H1 (cell line): ENCODE measurements around the gene DCANP1. TPM values are rescaled to one million over a fixed set of nuclear protein-coding genes. Genes with fewer than 3 reads are reported as not detected.

Experiments
- BCL11A ChIP-seq, 2 experiments: IDR thresholded peaks; one replicate each; pipeline ENCODE4 v1.6.1; 2011; ENCODE audit warnings: low read depth in 2 of 2, low read length in 2 of 2, mild to moderate bottlenecking in 2 of 2
- CEBPB ChIP-seq: IDR thresholded peaks from 2 replicates; pipeline ENCODE4 v1.6.1; 2012; ENCODE audit warnings: low read depth, low read length
- CHD1 ChIP-seq: IDR thresholded peaks from 2 replicates; pipeline ENCODE4 v1.6.1; 2012; ENCODE audit warnings: low read depth, low read length, improper control_type of control experiment
- EGR1 ChIP-seq: IDR thresholded peaks from 2 replicates; pipeline ENCODE4 v1.6.1; 2011; ENCODE audit warnings: low read depth, low read length, borderline replicate concordance
- EZH2 ChIP-seq: fragments of 200-600 bp; sonication (generic); IDR thresholded peaks from 2 replicates; pipeline ENCODE4 v1.7.1; 2012; ENCODE audit warnings: low read depth, mild to moderate bottlenecking, moderate library complexity, low read length, inconsistent platforms; ENCODE audit not compliant: severe bottlenecking
- KDM4A ChIP-seq: IDR thresholded peaks from one replicate; pipeline ENCODE4 v1.7.1; 2012; ENCODE audit warnings: low read depth, mild to moderate bottlenecking, moderate library complexity, low read length, inconsistent platforms; ENCODE audit not compliant: severe bottlenecking
- RBBP5 ChIP-seq: IDR thresholded peaks from 2 replicates; pipeline ENCODE4 v1.7.1; 2012; ENCODE audit warnings: low read depth, mild to moderate bottlenecking, inconsistent platforms, low read length, moderate library complexity, borderline replicate concordance
- RNF2 ChIP-seq: fragments of 200-900, 300-1000 bp; sonication (generic); IDR thresholded peaks from 2 replicates; pipeline ENCODE4 v1.7.1; 2016; ENCODE audit warnings: borderline replicate concordance, low read depth, mild to moderate bottlenecking, antibody characterized with exemption, low read length; ENCODE audit not compliant: poor library complexity, severe bottlenecking; ENCODE audit errors: missing control alignments
- RXRA ChIP-seq: IDR thresholded peaks from 2 replicates; pipeline ENCODE4 v1.6.1; 2011; ENCODE audit warnings: low read depth, mild to moderate bottlenecking, low read length, moderate library complexity; ENCODE audit not compliant: insufficient read depth
- SIX5 ChIP-seq: IDR thresholded peaks from 2 replicates; pipeline ENCODE4 v1.6.1; 2011; ENCODE audit warnings: mild to moderate bottlenecking, low read depth, low read length
- TAF7 ChIP-seq: optimal IDR thresholded peaks from 2 replicates; pipeline ENCODE3; 2011; ENCODE audit warnings: low read depth, mild to moderate bottlenecking, inconsistent platforms, low read length, moderate library complexity, borderline replicate concordance
- TBP ChIP-seq: IDR thresholded peaks from 2 replicates; pipeline ENCODE4 v1.6.1; 2011; ENCODE audit warnings: low read depth, low read length, improper control_type of control experiment
- YY1 ChIP-seq: IDR thresholded peaks from 2 replicates; pipeline ENCODE4 v1.6.1; 2011; ENCODE audit warnings: low read depth, mild to moderate bottlenecking, low read length
- polyA plus RNA-seq, 7 experiments: library from polyadenylated mRNA; depleted of rRNA in 3 of 7; stranded (reverse) in 5 of 7; unstranded in 2 of 7; fragments of >200 nt in 5 of 7; fragments of 200-250 nt in 2 of 7; gene quantifications; 1 replicate in 5 of 7; 2 replicates in 1 of 7; 4 replicates in 1 of 7; pipeline versions ENCODE4 v1.2.1 to v1.2.3, GENCODE V29; 2011 to 2013; ENCODE audit warnings: missing spikeins in 2 of 7, mixed read lengths in 2 of 7
- total RNA-seq: library from RNA; stranded (reverse); fragmentation: NEBNext Ultra II Directional; extraction: Animal tissue kit (Norgen Biotek cat#: 25700); gene quantifications from 2 replicates; pipeline ENCODE4 v1.2.1, GENCODE V29; 2021
- TF ChIP-seq, protein P1 (sequence below): IDR thresholded peaks from 2 replicates; pipeline ENCODE4 v1.6.1; 2012; ENCODE audit warnings: low read length, inconsistent platforms
- TF ChIP-seq, protein P2 (sequence below), 3 experiments: IDR thresholded peaks; 1 replicate in 2 of 3; 2 replicates in 1 of 3; pipeline versions ENCODE4 v1.5.1 to v1.6.1; 2011; ENCODE audit warnings: low read length in 3 of 3, mild to moderate bottlenecking in 3 of 3, inconsistent platforms in 2 of 3, low read depth in 1 of 3, moderate library complexity in 1 of 3; ENCODE audit not compliant: insufficient read depth in 1 of 3; ENCODE audit errors: control extremely low read depth in 1 of 3
- TF ChIP-seq, protein P3 (sequence below): IDR thresholded peaks from 2 replicates; pipeline ENCODE4 v1.6.1; 2011; ENCODE audit warnings: low read depth, mild to moderate bottlenecking, low read length; ENCODE audit not compliant: insufficient read depth
- TF ChIP-seq, protein P4 (sequence below): IDR thresholded peaks from 2 replicates; pipeline ENCODE4 v1.6.1; 2012; ENCODE audit warnings: inconsistent platforms

The DCANP1 gene
- total and polyA plus RNA-seq, 2 of the 8 experiments (the other 6 are each of a cell fraction or from before 2014, with no cell fraction given) = not detected

DNA sequence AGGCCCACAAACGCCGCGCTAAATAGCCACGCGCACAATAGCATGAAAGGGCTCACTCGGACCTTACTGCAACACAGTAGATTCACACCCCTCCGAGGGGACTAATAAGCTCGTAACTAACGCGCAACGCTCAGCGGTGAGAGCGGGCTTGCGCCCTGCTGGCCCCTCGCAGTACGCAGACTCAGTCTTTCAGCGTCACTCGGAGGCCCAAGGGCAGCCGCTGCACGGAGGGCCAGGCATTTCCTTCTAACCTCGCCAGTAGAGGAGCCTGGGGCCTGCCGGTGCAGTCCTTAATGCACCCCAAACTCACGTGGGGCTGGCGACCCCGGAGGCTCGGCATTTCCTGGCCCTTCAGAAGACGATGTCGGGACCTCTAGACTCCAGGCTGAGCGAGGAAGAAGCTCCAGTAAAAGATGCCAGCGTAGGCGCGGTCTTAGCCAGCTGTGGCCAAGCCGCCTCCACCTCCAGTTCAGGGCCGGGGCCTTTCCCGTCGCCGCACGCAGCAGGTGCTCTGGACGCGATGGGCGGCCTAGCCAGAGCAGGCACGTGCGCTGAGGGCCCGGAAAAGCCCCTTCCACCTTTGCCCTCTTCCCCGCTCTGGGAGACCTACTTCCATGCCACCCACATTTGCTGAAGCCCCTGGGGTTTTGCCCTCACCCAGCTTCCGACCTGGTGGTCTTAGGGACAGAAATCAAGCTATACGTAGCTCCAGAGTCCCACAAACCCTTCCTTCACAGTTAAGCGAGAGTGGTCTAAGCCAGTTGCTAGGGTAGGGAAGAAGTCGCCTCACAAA, 43.3 kb upstream of the DCANP1 start (continued):
- TF ChIP-seq TAF7 = no peak
- TF ChIP-seq, protein P1, sequence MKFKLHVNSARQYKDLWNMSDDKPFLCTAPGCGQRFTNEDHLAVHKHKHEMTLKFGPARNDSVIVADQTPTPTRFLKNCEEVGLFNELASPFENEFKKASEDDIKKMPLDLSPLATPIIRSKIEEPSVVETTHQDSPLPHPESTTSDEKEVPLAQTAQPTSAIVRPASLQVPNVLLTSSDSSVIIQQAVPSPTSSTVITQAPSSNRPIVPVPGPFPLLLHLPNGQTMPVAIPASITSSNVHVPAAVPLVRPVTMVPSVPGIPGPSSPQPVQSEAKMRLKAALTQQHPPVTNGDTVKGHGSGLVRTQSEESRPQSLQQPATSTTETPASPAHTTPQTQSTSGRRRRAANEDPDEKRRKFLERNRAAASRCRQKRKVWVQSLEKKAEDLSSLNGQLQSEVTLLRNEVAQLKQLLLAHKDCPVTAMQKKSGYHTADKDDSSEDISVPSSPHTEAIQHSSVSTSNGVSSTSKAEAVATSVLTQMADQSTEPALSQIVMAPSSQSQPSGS = no peak
- TF ChIP-seq, protein P2, sequence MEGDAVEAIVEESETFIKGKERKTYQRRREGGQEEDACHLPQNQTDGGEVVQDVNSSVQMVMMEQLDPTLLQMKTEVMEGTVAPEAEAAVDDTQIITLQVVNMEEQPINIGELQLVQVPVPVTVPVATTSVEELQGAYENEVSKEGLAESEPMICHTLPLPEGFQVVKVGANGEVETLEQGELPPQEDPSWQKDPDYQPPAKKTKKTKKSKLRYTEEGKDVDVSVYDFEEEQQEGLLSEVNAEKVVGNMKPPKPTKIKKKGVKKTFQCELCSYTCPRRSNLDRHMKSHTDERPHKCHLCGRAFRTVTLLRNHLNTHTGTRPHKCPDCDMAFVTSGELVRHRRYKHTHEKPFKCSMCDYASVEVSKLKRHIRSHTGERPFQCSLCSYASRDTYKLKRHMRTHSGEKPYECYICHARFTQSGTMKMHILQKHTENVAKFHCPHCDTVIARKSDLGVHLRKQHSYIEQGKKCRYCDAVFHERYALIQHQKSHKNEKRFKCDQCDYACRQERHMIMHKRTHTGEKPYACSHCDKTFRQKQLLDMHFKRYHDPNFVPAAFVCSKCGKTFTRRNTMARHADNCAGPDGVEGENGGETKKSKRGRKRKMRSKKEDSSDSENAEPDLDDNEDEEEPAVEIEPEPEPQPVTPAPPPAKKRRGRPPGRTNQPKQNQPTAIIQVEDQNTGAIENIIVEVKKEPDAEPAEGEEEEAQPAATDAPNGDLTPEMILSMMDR (IDR thresholded peaks at IDR 0.05; ENCODE audit: control extremely low read depth in 1 of 3, insufficient read depth in 1 of 3, low read depth in 1 of 3, low read length in 3 of 3) = no peak
- TF ChIP-seq RBBP5 = peak; percentile 63; the same call in 1 of the 2 replicates
- TF ChIP-seq EGR1 = no peak
- TF ChIP-seq TBP = no peak
- TF ChIP-seq, protein P3, sequence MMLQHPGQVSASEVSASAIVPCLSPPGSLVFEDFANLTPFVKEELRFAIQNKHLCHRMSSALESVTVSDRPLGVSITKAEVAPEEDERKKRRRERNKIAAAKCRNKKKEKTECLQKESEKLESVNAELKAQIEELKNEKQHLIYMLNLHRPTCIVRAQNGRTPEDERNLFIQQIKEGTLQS = no peak
- TF ChIP-seq CHD1 = no peak
- no peak for TF ChIP-seq RXRA
- TF ChIP-seq, protein P4, sequence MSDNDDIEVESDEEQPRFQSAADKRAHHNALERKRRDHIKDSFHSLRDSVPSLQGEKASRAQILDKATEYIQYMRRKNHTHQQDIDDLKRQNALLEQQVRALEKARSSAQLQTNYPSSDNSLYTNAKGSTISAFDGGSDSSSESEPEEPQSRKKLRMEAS = peak; percentile 89
- peak; percentile 31 for TF ChIP-seq KDM4A
- no peak for TF ChIP-seq SIX5
- TF ChIP-seq EZH2 = peak; percentile 91
- no peak for TF ChIP-seq CEBPB
- TF ChIP-seq BCL11A (IDR thresholded peaks at IDR 0.05; ENCODE audit: low read depth in 2 of 2, low read length in 2 of 2) = no peak
- peak; percentile 62 for TF ChIP-seq RNF2
- no peak for TF ChIP-seq YY1
